ENCODE data around the gene MSRB3.
A peak's percentile ranks its signal among the peaks of the same experiment; 100 is the strongest.
"Not testable (repeated sequence)": the region's sequence is repeated elsewhere in the genome, so short reads cannot be mapped to it uniquely, and the experiment has no call there.

MSRB3 gene

DNA sequence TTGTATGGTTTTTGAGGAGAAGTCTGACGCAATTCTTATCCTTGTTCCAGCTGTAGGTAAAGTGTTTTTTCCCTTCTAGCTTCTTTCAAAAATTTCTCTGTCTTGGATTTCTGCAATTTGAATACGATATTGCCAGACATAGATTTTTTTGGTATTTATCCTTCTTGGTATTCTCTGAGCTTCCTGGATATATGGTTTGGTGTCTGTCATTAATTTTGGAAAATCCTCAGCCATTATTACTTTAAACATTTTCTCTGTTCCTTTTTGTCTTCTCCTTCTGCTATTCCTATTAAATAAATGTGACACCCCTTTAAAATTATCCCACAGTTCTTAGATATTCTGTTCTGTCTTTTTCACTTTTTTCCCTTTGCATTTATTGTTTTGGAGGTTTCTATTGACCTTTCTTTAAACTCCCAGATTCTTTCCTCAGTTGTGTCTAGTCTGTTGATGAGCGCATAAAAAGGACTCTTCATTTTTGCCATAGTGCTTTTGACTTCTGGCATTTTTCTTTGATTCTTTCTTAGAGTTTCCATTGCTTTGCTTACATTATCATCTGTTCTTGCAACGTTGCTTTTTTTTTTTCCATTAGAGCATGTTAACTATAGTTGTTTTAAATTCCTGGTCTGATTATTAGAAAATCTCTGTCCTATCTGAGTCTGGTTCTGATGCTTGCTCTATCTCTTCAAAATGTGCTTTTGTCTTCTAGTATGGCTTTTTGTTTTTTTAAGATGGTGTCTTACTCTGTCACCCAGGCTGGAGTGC, 129.1 kb downstream of the MSRB3 start:
- no peak for FAIRE-seq

DNA sequence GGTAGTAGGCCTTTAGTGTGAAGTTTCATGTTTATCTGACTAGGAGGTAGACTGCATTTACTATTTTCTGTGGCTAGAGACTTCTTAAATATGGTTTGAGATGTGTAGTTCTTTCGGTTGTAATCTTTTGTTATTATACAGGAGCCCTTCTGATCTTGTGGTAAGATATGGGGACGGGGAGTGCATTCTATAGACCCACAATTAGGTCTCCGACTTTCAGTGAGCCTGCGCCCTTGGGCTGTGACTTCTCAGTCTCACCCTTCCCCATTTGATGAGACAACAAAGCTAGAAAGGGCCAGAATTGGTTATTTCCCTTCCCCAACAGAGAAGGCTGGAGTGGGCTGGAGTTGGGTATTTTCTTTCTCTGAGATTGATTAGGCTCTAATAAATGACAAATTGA, 130.0 kb downstream of the MSRB3 start:
- no peak for FAIRE-seq

DNA sequence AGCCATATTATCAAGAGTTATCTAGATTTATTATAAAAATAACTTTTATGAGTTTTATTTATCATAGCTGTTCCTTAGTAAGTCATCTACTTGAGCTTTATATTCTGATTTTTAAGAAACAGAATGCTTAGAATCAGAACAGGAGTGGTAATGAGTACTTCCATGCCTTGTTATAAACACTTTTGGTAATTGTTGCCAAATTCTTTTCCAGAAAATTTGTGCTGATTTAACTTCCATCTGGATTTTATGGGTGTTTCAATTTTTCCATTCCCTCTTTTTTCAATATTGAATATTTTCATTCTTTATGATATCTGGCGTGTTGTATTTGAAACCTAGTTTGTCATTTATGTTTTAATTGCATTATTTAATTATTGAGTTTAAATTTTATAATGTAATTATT, 131.2 kb downstream of the MSRB3 start:
- peak; percentile 96 for FAIRE-seq

DNA sequence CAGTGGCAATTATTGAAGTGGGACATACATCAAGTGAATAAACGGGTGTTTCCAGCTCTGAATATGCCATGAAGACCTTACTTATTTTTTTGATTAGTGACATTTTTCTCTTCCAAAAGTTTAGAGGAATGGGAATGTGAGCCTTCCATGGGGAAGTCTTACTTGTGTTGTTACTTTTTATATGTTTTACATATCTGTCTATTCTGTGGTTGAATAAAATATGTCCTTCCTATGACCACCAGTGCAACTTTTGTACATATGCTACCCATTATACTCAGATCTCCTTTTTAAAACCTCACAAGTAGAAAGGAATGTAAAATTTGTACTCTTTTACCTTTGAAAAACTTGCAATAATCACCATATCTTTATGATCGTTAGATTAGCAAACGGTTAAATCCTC, 132.7 kb downstream of the MSRB3 start:
- FAIRE-seq, result no peak

DNA sequence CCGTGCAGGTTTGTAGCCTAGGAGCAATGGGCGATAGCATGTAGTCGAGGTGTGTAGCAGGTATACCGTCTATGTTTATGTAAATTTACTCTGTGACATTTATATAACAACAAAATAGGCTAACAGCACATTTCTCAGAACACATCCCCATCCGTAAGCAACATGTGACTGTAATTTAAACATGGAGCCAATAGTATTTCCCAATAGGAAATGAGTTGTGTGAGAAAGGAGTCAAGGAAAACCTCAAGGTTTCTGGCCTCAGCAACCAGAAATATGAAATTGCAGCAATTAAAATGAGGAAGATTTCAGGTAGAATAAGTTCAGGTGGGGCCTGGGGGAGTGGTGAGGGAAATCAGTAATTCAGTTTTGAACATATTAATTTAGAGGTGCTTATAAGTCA, 136.0 kb downstream of the MSRB3 start:
- FAIRE-seq, result no peak

DNA sequence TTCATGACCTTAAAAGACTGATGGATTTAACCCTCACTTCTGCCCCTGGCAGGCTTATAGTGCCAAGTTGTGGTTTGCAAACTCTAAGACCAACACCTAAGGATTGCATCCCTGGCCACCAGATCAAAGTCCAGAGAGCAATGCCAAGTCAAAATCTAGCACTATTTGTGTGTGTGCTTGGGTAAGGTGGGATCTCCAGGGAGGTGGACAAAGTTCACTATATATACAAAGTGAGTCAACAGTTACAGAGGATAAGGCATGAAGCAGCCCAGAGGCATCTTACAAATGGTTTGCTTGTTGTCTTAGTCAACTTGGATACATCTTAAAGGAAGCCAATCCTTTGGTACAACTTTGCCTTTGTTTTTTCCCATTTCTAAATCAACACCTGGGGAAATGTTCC, 137.3 kb downstream of the MSRB3 start:
- FAIRE-seq, result no peak

DNA sequence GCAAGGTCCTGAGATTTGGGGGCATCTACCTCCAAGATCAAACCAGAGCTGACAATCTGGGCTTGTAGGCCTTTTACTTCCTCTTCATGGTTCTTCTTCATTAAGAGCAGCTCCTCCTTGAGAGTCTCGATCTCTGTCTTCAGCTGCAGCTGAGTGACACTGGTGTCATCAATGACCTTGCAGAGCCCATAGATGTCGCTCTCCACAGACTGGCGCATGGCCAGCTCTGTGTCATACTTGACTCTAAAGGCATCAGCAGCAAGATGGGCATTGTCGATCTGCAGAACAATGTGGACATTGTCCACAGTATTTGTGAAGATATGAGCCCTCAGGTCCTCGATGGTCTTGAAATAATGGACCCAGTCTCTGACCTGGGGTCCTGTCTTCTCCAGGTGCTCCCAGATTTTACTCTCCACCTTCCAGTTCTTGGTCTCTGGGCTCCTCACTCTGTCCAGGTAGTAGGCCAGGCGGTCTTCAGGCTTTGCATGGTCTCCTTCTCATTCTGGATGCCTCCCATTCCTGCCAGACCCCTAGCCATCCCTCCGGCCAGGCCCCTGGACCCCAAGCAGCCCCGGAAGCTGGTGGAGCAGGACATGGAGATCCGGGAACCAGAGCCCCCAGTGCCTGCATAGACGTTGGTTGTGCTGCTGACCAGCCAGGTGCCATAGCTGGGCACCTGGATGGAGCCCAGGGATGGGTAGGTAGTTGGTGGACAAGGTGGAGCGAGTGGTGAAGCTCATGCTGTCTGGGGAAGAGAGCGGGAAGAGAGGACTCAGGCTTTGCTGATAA, 141.0 kb downstream of the MSRB3 start:
- no peak for FAIRE-seq

DNA sequence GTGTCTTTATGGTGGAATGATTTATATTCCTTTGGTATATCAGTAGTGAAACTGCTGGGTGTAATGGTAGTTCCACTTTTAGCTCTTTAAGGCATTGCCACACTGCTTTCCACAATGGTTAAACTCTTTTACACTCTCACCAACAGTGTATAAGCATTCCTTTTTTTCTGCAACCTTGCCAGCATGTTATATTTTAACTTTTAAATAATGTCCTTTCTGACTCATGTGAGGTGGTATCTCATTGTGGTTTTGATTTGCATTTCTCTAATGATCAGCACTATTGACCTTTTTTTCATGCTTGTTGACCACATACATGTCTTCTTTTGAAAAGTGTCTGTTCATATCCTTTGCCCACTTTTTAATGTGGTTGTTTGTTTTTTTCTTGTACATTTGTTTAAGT, 142.5 kb downstream of the MSRB3 start:
- no peak for FAIRE-seq

DNA sequence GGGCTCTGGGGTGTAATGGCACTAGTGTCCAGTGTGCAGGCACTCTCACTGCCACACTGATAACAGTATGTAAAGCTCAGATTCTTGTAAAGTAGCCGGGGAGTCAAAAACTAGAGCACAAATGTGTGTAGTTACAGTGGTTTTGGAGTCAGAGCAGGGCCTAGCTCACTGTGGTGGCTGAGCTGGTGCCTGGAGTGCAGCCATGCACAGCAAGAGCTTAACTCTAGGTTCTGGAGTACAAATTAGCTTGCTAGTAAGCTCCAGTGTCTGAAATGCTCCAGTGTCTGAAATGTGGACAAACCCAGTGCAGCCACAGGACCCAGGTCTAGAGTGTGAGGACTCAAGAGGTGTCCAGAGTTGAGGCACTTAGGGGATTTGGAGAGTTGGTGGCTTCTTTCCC, 149.2 kb downstream of the MSRB3 start:
- no peak for FAIRE-seq

DNA sequence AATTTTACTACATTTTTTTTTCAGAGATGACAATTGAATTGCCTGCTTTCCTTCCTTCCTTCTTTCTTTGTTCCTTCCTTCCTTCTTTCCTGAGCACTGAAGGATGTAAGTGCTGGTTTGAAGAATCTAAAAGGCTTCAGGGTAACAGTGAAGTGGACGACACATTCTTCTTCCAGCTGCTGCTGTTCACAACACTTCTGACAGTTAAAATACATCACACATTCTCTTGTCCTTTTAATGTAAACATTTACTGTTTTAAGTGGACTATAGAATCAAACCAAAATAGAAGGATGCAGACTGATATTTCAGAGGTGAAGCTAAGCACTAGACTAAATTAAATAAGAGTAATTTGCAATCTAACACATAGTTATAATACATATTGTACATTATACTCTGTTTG, 151.5 kb downstream of the MSRB3 start:
- FAIRE-seq, result no peak

DNA sequence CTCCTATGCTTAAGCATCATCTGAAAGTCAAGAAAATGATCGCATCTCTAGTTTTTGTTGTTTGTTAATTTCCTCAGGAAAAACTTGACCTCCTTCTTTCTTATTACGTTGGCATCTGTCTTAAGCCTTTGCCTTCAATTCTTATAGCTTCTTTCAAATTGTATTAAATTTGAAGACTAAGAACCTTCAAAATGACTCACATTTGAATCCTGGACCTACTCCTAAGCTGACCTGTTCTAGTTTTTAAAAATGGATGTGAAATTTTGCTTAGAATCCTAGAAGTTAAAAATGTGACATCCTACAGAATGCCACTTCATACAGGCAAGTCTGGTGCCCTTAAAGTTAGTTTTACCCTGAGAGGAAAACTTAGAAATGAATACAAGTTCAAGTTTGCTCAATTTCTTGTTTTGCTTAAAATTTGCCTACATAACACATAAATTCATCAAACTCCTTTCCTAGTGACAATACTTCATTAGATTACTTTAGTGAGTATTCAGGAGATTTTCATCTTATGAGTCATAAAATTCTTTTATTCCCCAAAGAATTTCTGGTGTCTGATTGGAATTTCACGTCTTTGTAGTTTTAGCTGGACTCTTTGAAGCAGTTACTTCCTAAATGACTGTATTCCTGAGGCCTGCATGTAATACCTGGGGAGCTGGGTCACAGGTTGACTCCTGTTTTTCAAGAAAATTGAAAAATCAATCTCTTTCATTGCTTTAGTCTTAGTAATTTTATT, 152.3 kb downstream of the MSRB3 start:
- peak; percentile 33 for FAIRE-seq

DNA sequence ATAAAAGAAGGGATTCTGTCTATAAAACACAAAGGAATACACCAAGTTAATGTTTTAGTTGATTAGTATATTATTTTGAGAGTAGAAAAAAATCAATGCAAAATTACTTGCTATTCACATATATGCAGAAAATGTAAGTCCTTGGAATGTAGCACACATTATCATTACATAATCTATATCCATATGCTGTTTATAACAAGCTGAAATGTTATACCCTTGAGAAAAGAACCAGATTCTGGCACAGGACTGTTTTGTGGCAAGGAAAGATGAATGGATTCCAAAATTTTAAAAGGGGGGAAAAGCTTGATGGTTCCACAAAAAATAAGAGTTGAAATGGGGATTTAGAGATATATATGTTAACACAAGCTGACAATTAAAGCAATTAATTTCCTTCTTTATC, 153.6 kb downstream of the MSRB3 start:
- no peak for FAIRE-seq

DNA sequence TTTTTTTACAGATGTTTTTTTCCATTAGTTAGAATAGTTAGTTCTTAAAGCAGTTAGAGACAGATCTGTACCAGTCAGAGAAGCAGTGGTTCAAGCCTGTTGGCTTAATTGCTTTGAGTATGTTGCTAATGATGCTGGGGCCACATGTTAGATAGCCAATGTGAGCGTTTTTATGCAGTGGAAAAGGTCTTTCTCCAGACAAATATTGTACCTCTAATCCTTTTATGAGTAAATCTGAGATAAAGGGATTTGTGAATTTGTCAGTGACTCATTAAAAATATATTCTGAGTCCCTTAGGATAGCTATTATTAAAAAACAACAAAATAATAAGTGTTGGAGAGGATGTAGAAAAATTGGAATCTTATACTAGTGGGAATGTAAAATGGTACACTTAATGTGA, 154.2 kb downstream of the MSRB3 start:
- FAIRE-seq, result no peak

DNA sequence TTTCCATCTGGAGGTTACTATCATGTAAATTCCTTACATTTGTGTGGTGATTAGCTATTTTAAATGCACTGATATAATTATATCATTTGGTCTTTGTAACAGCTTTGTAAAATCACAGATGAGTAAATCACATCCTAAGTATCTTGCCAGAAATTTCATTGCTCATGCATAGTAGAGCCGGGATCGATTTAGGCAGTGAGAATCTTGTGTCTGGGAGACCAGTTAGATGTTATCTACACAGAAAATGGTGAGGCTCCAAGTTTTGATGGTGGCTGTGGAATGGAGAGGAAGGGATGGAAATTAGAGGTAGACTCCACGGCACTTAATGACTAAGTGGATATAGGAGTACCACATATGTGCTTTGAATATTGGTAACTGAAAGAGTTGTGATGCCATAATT, 156.3 kb downstream of the MSRB3 start:
- FAIRE-seq, result no peak

DNA sequence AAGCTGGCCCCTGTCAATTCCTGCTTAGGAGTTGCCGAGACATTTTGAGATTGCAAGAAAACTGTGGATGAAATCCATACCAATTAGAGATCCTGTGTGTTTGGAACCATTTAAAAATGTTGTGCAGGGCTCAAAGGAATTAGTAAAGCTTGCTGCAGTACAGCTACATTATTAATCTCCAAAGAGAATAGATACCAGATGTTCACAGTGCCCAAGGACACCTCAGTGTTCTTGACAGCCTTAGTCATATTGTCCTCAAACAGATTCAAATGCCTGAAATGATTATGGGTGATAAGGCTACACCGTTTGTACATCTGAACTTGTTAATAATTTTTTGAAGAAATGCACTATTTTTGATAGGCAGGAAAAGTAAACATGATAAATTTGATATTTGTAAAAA, 164.6 kb downstream of the MSRB3 start:
- no peak for FAIRE-seq

DNA sequence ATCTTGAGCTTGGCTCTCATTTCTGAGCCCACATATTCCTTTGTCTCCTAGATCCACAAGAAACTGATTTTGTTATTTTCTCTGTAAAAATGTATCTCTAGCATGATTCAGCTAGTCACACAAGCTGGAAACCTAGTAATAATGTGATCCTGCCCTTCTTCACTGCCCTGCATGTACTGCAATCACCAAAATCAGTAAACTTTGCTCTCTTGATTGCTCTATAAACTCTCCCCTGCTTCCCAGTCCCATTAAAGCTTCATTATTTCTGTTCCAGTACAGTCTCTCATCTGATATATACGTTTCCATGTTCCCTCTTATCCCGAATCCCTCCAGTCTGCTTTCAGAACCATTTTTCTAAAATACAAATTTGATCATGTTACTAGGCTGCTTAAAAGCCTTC, 166.5 kb downstream of the MSRB3 start:
- FAIRE-seq, result no peak

DNA sequence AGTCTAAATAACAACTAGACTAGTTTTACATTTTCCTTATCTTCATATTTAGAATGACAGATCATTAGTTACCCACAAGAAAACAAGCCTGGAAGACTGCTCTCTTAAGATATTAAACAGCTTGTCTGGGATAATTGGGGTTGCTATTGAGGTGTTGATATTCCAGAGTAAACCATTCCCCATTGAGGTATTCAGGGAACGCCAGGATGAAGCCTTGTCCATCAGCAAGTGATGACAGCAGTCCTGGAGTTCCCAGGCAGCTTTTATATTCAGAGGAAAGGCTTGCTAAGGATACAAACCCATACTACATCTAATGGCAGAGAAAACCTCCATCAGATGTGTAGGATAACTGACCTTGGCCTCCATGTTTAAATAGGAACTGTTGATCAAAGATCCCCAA, 168.4 kb downstream of the MSRB3 start:
- no peak for FAIRE-seq

DNA sequence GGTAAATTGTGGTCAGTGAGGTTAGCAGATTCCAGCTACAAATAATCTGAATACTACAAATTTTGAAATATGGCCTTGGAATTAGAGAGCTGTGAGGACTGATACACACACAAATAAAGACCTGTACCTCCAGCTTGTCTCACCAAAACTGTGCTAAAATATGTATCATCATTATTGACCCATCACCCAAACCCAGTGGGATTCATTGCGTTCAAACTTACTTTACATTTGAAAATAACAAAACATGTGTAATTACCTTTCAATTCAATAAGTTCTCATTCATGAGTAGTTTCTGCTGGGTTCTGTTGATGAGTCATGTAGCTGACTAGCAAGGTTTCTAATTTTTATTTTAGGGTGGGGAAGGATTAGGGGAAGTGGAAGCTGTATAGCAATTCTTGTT, 170.9 kb downstream of the MSRB3 start:
- FAIRE-seq, result no peak

DNA sequence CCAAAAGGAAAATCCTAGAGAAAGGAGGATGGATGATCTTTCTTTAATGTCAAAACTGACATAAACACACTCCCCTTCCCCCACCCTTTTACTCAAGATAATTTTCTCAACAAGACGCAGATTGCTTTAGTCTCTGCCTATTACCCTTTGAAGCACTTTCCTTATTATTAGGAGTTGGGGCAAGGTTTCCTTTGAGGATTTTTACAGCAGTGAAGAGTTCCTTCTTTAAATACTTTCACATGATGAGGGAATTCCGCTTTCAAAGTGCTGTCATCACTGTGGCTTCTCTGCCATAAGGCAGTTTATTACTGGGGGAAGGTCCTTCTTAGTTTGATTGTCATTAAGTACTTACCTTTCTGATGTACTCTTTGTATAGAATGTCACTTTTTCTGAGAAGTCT, 172.1 kb downstream of the MSRB3 start:
- peak; percentile 60 for FAIRE-seq

DNA sequence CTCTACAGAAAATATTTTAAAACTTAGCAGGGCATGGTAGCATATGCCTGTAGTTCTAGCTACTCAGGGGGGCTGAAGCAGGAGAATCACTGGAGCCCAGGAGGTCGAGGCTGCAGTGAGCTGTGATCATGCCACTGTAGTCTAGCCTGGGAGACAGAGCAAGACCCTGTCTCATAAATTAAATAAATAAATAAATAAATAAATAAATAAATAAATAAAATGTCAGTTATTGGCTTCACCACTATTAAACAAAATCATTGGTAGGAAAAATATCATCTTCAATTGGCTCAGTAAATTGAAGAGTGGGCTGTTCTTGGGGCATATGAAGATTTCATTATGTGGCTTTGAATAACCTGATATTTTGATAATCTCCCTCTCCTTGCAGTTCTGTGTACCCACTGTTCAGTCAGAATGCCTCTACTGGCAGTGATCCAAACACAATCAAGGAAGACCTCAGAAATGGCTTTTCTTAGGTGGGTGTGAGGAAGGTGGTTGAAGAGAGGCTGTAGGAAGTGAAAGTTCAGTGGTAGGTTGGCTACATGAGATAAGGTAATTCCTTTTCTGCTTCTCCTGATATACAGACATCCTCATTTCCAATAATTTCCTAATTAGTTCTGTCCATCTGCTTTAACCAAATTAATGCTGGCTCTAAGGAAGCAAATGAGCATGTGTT, 175.8 kb downstream of the MSRB3 start:
- FAIRE-seq, result no peak

DNA sequence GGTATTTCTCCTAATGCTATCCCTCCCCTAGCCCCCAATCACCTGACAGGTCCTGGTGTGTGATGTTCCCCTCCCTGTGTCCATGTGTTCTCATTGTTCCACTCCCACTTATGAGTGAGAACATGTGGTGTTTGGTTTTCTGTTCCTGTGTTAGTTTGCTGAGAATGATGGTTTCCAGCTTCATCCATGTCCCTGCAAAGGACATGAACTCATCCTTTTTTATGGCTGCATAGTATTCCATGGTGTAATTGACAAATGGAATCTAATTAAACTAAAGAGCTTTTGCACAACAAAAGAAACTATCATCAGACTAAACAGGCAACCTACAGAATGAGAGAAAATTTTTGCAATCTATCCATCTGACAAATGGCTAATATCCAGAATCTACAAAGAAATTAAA, 178.9 kb downstream of the MSRB3 start:
- FAIRE-seq, result not testable (repeated sequence)

DNA sequence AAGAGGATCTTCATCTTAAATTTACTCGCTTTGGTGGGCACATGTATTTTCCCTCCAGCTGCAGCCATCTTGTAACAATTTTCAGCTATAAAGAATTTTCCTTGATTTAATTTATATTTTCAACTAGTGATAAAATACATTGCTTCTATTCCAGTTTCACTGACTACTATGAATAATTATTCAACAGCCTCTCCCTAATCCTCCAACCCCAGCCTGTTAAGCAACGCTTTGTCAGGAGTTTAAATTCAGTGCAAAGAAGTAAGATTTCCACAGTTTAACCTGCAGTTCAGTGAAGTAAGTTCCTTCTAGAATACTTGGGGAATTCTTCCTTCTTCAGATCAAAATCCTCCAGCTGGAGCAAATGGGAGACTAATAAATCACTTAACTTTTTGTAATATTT, 180.2 kb downstream of the MSRB3 start:
- FAIRE-seq, result no peak

DNA sequence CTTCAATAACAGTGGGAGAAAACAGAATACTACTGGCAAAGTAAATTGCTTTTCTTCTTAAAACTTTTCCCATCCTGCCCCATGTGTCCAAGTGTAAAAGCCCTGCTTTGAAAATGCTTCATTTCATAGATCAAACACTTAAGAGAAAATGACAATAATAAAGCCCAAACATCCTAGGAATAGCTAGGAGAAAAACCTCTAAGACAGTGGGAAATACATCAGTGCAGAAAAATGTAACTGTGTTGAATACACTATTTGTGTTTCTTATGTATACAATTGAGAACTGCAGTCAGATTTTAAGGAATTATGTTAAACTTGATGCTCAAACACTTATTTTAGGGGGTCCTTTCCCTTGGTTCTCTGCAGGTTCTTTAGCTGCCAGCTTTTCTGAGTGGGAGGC, 181.1 kb downstream of the MSRB3 start:
- no peak for FAIRE-seq
